CD14-positive monocyte (primary cell): ENCODE data around the gene CABYR. TPM values are rescaled to one million over a fixed set of nuclear protein-coding genes. Genes with fewer than 3 reads are reported as not detected.

Experiments
- DNase-seq, 3 donors: peaks; one replicate each; pipeline ENCODE4 v3.0.0-alpha.2; 2011 to 2022
- H2AFZ ChIP-seq: 2 replicates; pipeline ENCODE4 v1.6.0; 2012; ENCODE audit warnings: mild to moderate bottlenecking, low read depth, low read length, inconsistent platforms; ENCODE audit not compliant: insufficient read depth, poor library complexity, severe bottlenecking
- H3K27ac ChIP-seq, 2 donors: 1 replicate in 1 of 2; 2 replicates in 1 of 2; pipeline ENCODE4 v1.5.1; 2012 to 2013; ENCODE audit warnings: low read length in 2 of 2, control low read depth in 1 of 2, inconsistent platforms in 1 of 2, low read depth in 1 of 2, mild to moderate bottlenecking in 1 of 2
- H3K27me3 ChIP-seq, 2 donors: one replicate each; pipeline versions ENCODE4 v1.6.0 to v1.6.1; 2011 to 2013; ENCODE audit warnings: low read length in 2 of 2; ENCODE audit not compliant: control insufficient read depth in 2 of 2, insufficient read depth in 2 of 2
- H3K36me3 ChIP-seq, 2 donors: replicated peaks in 1 of 2; 1 replicate in 1 of 2; 2 replicates in 1 of 2; pipeline versions ENCODE4 v1.5.1 to v1.6.1; 2012 to 2013; ENCODE audit warnings: low read length in 2 of 2, control low read depth in 1 of 2, inconsistent platforms in 1 of 2, mild to moderate bottlenecking in 1 of 2; ENCODE audit not compliant: insufficient read depth in 2 of 2, control insufficient read depth in 1 of 2
- H3K4me1 ChIP-seq, 2 donors: 1 replicate in 1 of 2; 2 replicates in 1 of 2; pipeline versions ENCODE4 v1.5.1 to v1.6.1; 2012 to 2013; ENCODE audit warnings: low read length in 2 of 2, control low read depth in 1 of 2, inconsistent platforms in 1 of 2, mild to moderate bottlenecking in 1 of 2, moderate library complexity in 1 of 2; ENCODE audit not compliant: insufficient read depth in 2 of 2, control insufficient read depth in 1 of 2
- H3K4me2 ChIP-seq: replicated peaks from 2 replicates; pipeline ENCODE3; 2012; ENCODE audit warnings: low read length, moderate library complexity, mild to moderate bottlenecking; ENCODE audit not compliant: poor library complexity, severe bottlenecking; ENCODE audit errors: extremely low read depth
- H3K4me3 ChIP-seq, 3 experiments: fragments of 200-600 bp in 1 of 3; sonication (generic) in 1 of 3; replicated peaks in 1 of 3; 1 replicate in 2 of 3; 2 replicates in 1 of 3; pipeline ENCODE4 v1.5.1; 2011 to 2013; ENCODE audit warnings: low read length in 3 of 3, mild to moderate bottlenecking in 3 of 3, control low read depth in 2 of 3, low read depth in 2 of 3, inconsistent platforms in 1 of 3, moderate library complexity in 1 of 3
- H3K79me2 ChIP-seq: 2 replicates; pipeline ENCODE4 v1.6.0; 2012; ENCODE audit warnings: mild to moderate bottlenecking, control low read depth, inconsistent platforms, low read length, moderate library complexity; ENCODE audit not compliant: insufficient read depth
- H3K9ac ChIP-seq: 2 replicates; pipeline ENCODE4 v1.6.0; 2017; ENCODE audit warnings: low read length, mild to moderate bottlenecking; ENCODE audit not compliant: insufficient read depth, poor library complexity, severe bottlenecking
- H3K9me3 ChIP-seq, 2 donors: replicated peaks in 1 of 2; 1 replicate in 1 of 2; 2 replicates in 1 of 2; pipeline versions ENCODE4 v1.5.1 to v1.6.1; 2012 to 2013; ENCODE audit warnings: low read length in 2 of 2, control low read depth in 1 of 2; ENCODE audit not compliant: control insufficient read depth in 1 of 2, insufficient read depth in 1 of 2
- H4K20me1 ChIP-seq: 2 replicates; pipeline ENCODE4 v1.6.0; 2012; ENCODE audit warnings: mild to moderate bottlenecking, low read length, control low read depth, moderate library complexity; ENCODE audit not compliant: insufficient read depth
- H3K27ac Mint-ChIP-seq, 7 donors: one replicate each; pipeline ENCODE4 v1.8.0; 2020; ENCODE audit warnings: mild to moderate bottlenecking in 7 of 7, mixed read lengths in 7 of 7, moderate library complexity in 6 of 7, inconsistent platforms in 2 of 7
- H3K27me3 Mint-ChIP-seq, 3 donors: one replicate each; pipeline ENCODE4 v1.8.0; 2021 to 2022; ENCODE audit warnings: low read depth in 3 of 3, mild to moderate bottlenecking in 3 of 3, mixed read lengths in 3 of 3, moderate library complexity in 3 of 3, inconsistent platforms in 1 of 3
- H3K36me3 Mint-ChIP-seq, 2 donors: one replicate each; pipeline ENCODE4 v1.8.0; 2020; ENCODE audit warnings: mixed read lengths in 2 of 2, inconsistent platforms in 1 of 2, mild to moderate bottlenecking in 1 of 2
- H3K4me1 Mint-ChIP-seq: one replicate; pipeline ENCODE4 v1.8.0; 2020; ENCODE audit warnings: mild to moderate bottlenecking, mixed read lengths
- H3K4me3 Mint-ChIP-seq, 2 donors: one replicate each; pipeline ENCODE4 v1.8.0; 2020; ENCODE audit warnings: mild to moderate bottlenecking in 2 of 2, mixed read lengths in 2 of 2, moderate library complexity in 1 of 2
- H3K9me3 Mint-ChIP-seq, 7 donors: one replicate each; pipeline ENCODE4 v1.8.0; 2020 to 2022; ENCODE audit warnings: mixed read lengths in 7 of 7, mild to moderate bottlenecking in 6 of 7, moderate library complexity in 6 of 7, inconsistent platforms in 2 of 7
- WGBS: methylation state at CpG from one replicate; pipeline ENCODE4 v1.1.5; 2013; ENCODE audit warnings: missing lambda C conversion rate; ENCODE audit not compliant: insufficient coverage; 5-methylcytosine and 5-hydroxymethylcytosine counted together
- intact Hi-C, 2 donors: fragments of 100-400 bp; cut with micrococcal nuclease; formaldehyde crosslinking; loops; one replicate each; pipeline versions ENCODE4 v1.15.0 to v1.15.1; 2023
- polyA plus RNA-seq, 3 donors: library from polyadenylated mRNA; depleted of rRNA in 1 of 3; unstranded in 2 of 3; stranded (reverse) in 1 of 3; fragments of 300-500 nt in 2 of 3; fragments of >200 nt in 1 of 3; fragmentation: Illumina TruSeq in 2 of 3; gene quantifications; 1 replicate in 2 of 3; 2 replicates in 1 of 3; pipeline ENCODE4 v1.2.3, GENCODE V29; 2012 to 2021
- TF ChIP-seq, protein P1 (sequence below): fragments of 200-600 bp; IDR thresholded peaks from one replicate; pipeline ENCODE4 v1.8.0; 2022; ENCODE audit warnings: antibody characterized with exemption, mild to moderate bottlenecking

CABYR gene
- polyA plus RNA-seq, 3 donors: 0.07 TPM; not detected in 2

- H3K36me3 Mint-ChIP-seq: peaks cover 66 to 90% of the 10 kb centered on the region in 2 donors
- Histone ChIP-seq H3K4me2 (no peak overlapping the region), H3K27ac (no peak overlapping the region), H3K9ac (no peak overlapping the region), H3K9me3 (no peaks in the 10 kb centered on the region), H3K4me3 (no peak overlapping the region), H2AFZ (no peak overlapping the region), H3K4me1 (no peaks in the 10 kb centered on the region), H3K27me3 (no peaks in the 10 kb centered on the region), H4K20me1 (no peaks in the 10 kb centered on the region), H3K36me3 (peaks cover 58 to 96% of the 10 kb centered on the region in 2 donors), H3K79me2 (no peaks in the 10 kb centered on the region)
- no peaks in the 10 kb centered on the region for H3K9me3 Mint-ChIP-seq
- no peak overlapping the region for H3K27ac Mint-ChIP-seq
- TF ChIP-seq, protein P1, sequence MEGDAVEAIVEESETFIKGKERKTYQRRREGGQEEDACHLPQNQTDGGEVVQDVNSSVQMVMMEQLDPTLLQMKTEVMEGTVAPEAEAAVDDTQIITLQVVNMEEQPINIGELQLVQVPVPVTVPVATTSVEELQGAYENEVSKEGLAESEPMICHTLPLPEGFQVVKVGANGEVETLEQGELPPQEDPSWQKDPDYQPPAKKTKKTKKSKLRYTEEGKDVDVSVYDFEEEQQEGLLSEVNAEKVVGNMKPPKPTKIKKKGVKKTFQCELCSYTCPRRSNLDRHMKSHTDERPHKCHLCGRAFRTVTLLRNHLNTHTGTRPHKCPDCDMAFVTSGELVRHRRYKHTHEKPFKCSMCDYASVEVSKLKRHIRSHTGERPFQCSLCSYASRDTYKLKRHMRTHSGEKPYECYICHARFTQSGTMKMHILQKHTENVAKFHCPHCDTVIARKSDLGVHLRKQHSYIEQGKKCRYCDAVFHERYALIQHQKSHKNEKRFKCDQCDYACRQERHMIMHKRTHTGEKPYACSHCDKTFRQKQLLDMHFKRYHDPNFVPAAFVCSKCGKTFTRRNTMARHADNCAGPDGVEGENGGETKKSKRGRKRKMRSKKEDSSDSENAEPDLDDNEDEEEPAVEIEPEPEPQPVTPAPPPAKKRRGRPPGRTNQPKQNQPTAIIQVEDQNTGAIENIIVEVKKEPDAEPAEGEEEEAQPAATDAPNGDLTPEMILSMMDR: no peak
- WGBS: 100% methylated on average over 1 of the region's 2 CpGs
- no peaks in the 10 kb centered on the region for H3K4me1 Mint-ChIP-seq
- H3K27me3 Mint-ChIP-seq: no peaks in the 10 kb centered on the region
- no peak overlapping the region for H3K4me3 Mint-ChIP-seq
- DNase-seq: no peak
- intact Hi-C loops: no loop called here
Observed at GRCh38 chr18:24121625-24122024, 17.2 kb upstream of the CABYR start.

DNA sequence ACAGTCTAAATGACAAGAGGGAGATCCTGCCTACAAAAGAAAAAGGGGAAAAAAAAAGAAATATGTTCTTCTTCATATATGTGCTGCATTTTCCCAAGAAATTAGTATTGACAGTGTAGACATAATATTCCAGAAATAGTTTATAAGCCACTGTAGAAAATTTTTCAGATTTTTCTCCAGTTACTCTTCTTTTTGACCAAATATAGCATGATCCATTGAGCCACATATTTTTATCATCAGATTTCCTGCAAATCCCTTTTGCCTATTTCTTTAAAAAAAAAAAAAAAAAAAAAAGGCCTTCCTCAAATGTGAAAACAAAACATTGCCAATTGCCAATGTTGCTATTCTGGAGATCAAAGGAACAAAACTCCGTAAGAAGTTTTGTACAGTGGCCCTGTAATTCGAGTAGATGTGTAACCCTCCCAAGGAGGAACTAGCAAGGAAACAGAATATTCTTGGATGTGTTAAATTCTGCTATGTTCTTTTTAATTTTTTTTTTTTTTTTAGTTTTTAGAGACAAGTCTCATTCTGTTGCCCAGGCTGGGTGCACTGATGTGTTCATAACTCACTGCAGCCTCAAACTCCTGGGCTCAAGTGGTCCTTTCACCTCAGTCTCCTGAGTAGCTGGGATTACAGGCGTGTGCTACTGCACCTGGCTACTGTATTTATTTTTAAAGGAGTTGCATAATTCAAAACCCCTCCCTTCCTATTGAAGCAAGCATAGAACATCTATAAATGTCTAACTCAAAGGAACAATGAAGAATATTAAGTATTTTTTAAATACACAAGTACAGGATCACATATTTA, 12.5 kb upstream of the CABYR start:
- H4K20me1 ChIP-seq: no peaks in the 10 kb centered on the region
- no peaks in the 10 kb centered on the region for H3K27me3 ChIP-seq
- no peak overlapping the region for H3K9ac ChIP-seq
- H3K27ac Mint-ChIP-seq: peak overlapping the region in 1 of 7 donors; percentile 58
- no peaks in the 10 kb centered on the region for H3K4me1 ChIP-seq
- TF ChIP-seq, protein P1: no peak
- intact Hi-C loops: no loop called here
- H2AFZ ChIP-seq: no peak overlapping the region
- no peaks in the 10 kb centered on the region for H3K79me2 ChIP-seq
- H3K27me3 Mint-ChIP-seq: no peaks in the 10 kb centered on the region
- H3K4me3 Mint-ChIP-seq: no peak overlapping the region
- H3K4me1 Mint-ChIP-seq: no peaks in the 10 kb centered on the region
- no peaks in the 10 kb centered on the region for H3K9me3 Mint-ChIP-seq
- WGBS: no CpG with 5 or more reads among the region's 3 CpGs
- no peak overlapping the region for H3K27ac ChIP-seq
- peaks cover 64 to 85% of the 10 kb centered on the region in 2 donors for H3K36me3 Mint-ChIP-seq
- no peak for DNase-seq
- peaks cover 85 to 99% of the 10 kb centered on the region in 2 donors for H3K36me3 ChIP-seq
- no peaks in the 10 kb centered on the region for H3K9me3 ChIP-seq
- no peak overlapping the region for H3K4me2 ChIP-seq
- H3K4me3 ChIP-seq: no peak overlapping the region
